Amygdala (tissue), 56 donors: ENCODE results near the gene ZNF544.

Experiments
- DNase-seq, 56 donors: peaks; one replicate each; lab custom pipeline; 2025; lab: John Stamatoyannopoulos, UW

Gene ZNF544

DNA sequence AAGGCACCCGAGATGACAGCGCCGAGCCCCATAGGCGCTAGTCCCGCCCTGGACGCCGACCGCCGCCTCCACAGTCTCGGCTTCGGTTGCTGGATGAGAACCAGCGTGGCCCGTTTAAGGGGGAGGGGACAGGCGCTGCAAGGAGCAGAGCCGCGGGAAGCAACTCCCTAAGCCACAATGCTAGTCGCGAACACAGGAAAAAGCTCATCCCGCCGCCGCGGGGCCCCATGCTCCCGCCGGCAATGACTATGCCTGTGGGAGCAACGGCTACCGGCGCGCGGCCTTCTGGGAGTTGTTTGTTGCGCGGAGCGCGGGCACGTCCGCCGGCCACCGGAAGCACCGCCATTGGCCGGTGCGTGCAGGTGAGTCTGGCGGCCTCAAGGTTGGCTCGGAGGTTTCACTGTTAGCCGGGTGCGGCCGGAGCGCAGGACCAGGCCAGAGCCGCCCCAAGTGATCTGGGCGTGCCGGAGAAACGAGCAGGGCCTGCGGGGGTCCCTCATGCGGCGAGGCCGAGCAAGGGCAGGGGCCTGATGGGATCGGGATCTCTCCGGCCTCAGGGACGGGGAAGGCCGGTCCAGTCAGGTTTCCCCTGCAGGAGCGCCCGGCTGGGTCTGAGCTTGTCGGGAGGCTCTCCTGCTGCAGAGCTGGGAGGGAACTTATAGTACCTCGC lies at the start of gene ZNF544:
Gene ZNF544 (plus strand): TSS at position 330 of the 670 bp plus-strand sequence. CDS start 15,110 bp downstream, outside the sequence.
- DNase-seq = peak in 52 of 56 donors; percentile 1 to 82 (median 52)

DNA sequence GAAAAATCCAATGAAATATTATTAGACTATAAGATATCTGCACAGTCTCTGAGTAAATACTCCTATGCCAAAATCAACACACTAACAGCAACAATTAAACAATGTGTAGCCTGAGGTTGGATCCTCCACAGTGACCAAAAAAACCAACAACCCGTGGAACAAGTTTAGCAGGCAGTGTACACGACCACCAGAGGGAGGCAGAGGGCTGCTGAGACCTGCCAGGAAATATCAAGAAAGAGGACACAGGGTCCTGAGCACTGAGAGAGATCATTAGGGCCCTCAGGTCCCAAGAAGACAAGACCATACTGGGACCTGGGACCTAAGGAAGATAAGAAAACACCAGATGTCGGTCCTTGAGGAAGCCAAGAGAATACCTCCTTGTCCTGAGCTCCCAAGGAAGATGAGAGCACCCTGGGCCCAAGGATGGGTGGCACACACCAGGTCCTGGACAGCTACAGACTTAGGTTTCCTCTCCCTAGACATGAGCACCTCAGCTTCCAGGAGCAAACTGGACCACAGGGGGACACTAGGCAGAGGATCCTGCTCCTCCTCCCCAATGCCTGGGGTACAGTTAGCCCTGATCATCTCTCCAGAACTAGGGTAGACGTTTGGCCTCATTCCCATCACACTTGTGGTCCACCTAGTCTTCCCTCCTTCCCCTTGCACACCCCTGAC lies 46.7 kb upstream of the ZNF544 start:
- DNase-seq = peak in 7 of 56 donors; percentile 1 to 13 (median 2)

DNA sequence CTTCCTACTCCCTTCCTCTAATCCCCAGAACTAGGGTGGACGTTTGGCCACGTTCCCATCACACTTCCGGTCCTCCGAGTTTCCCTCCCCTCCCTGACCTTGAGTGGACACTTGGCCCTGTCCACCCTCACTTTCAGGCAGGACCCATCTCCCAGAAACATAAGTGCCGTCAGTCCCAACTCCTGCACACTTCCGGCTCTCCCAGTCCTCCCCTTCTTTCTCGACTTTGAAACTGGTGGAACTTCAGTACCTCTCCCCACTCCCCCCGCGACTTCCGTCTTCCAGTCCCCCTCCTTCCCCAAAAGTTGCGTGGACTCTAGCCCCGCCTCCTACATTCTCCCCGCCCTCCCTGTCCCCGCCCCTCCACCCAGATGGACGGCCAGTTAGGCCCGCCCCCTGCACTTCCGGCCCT lies 46.1 kb upstream of the ZNF544 start:
- DNase-seq = peak in 3 of 56 donors; percentile 37 to 88 (median 80)

DNA sequence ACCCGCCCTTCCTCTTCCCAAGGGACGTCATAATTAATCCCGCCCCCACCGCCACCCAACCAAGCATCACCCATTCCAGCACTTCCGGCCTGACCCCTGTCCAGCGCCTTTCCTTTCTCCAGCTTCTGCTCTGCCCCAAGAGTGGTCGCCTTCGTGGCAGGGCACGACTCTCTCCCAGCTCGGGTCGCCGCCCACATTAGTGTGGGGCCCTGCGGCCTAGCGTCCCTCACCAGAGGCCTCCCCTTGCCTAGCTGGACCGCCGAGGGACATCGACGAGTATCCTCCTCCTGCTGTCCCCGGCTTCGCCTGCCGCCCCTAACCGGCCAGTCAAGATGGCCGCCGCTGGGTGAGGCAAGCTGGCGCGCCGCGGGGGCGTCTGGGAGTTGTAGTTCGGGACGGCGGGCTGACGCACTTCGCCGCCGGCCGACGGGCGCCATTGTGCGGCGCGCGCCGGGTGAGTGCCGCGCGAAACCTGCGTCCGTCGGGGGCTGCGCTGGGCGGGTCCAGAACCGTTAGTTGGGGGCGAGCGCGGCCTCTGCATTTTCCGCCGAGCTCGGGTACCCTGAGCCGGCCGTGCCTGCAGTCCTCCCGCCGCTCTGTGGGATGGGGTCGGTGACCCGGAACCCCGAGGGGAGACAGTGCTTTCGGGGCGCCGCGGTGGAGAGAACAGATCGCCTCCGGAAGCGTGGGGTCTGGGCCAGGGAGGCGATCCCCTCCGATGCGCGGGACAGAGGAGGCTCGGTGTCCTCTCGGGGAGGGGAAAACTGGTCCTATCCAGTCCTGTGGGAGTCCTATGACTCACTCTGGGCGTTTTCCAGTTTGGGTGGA lies 45.5 kb upstream of the ZNF544 start, which contains the start of gene ZNF274:
Gene ZNF274 (plus strand): TSS at position 73 of the 828 bp plus-strand sequence. CDS start 905 bp downstream, outside the sequence.
- DNase-seq = peak; percentile 50 to 94 (median 84)

DNA sequence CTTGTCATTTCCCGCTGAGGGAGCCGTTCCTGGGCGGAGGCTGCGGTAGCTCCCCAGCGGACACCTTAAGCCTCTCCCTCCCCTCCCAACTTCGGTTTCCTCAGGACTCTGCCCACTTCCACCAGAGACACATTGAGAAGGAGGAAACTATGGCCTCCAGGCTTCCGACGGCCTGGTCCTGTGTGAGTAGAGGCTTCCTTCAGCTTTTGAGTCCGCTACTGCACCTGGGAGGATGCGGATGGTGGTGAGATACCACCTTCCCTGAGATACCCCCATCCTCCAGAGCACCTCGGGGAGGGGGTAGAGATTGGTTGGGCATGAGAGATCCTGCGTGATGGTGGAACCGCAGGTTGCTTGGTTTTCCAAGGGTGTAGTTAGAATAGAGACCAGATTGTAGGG lies 44.9 kb upstream of the ZNF544 start:
- DNase-seq = peak in 2 of 56 donors; percentile 5 to 20

DNA sequence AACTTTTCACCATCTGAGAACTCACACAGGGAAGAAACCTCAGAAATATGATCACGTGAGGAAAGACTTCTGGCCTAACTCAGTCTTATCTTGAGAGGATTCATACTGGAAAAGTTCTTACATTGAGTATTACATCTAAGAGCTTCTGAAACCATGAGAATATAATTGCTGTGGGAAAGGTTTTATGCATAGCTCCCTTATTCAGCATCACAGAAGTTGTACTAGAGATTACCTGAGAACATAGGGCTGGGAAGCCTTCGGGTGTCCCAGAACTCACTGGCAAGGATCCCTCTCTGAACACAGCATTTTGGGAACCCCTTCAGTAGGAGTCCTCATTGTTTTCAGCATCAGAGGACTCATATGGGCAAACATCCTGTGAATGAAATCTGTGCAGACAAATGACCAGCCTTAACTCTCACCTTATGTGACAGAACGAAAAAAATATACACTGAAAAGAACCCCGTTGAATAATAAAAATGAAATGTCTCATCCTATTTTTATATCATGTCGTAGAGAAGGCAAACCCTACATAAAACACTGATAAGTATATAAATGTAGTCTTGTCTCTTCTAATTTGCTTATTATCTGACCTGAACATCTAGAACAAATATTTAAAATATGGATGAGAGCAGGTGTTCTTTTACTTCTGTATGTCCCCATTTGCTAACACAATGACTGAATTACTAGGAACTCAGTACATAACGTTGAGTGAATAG lies 31.7 kb upstream of the ZNF544 start:
- no peak for DNase-seq

DNA sequence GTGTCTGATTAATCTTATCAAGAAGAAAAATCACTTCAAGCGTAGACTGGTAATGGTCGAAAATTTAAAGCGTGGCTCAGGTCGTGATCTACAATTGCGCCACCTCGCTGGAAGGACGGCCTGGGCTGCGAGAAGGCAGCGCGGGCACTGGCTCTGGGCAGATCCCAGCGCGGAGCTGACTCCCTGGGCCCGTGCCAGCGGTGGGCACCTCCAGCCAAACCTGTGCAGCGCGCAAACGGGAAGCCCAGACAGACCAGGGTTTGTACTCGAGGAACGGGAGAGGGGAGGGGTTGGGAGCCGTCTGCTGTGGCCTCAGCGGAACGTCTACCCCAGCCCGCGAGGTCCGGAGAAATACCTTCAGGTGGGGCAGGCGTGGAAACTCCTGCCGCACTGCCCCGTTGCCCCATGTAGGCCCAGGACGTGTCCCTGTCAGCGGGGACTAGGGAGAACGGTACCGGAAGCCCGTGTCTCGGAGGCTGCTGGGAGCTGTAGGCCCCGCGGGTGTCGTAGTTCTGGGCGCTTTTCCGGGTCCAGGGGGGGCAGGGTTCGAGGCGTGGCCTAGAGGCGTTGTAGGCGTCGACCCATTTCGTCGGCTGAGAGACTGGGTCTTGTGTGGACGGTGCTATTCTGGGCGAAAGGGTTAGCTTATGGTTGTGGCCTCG lies 24.8 kb upstream of the ZNF544 start:
- no peak for DNase-seq

DNA sequence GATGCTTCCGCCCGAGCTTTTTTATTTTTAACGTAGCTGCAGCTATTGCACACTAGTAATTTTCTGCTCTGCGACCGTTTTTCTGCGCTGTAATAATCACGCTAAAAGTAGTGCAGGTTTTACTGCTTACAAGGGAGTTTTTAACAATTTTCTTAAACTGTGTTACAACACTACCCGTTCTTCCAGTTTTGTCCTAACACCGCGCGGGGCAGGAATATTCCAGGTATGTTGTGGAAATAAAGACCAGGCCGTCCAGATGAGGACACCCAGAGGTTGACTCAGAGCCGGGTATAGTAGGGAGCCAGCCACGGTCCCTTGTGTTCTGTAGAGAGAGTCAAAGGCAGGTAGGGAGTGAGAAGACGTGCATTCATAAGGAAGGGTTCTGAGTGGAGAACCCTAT lies 24.1 kb upstream of the ZNF544 start:
- no peak for DNase-seq

DNA sequence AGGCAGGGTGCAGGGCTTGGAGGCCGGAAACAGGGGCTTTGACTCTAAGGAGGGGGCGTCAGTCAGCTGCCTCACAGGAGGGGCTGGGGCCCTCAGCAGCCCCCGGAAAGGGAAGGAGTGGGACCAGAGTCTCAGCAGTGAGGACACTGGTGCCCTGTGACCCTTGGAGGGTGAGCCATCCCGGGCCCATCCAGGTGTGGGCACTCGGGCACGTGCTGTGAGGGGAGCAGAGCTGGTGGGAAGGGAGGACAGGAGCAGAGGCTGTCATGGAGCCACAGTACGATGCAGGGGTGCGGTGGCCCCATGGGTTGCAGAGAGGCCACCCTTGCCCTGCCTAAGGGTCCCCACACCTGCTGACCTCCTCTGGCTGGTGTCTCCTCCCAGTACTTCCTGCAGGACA lies 19.1 kb upstream of the ZNF544 start:
- DNase-seq = no peak

DNA sequence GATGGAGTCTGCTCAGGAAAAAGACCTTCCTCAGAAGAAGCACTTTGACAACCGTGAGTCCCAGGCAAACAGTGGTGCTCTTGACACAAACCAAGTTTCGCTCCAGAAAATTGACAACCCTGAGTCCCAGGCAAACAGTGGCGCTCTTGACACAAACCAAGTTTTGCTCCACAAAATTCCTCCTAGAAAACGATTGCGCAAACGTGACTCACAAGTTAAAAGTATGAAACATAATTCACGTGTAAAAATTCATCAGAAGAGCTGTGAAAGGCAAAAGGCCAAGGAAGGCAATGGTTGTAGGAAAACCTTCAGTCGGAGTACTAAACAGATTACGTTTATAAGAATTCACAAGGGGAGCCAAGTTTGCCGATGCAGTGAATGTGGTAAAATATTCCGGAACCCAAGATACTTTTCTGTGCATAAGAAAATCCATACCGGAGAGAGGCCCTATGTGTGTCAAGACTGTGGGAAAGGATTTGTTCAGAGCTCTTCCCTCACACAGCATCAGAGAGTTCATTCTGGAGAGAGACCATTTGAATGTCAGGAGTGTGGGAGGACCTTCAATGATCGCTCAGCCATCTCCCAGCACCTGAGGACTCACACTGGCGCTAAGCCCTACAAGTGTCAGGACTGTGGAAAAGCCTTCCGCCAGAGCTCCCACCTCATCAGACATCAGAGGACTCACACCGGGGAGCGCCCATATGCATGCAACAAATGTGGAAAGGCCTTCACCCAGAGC lies 16.2 kb upstream of the ZNF544 start:
- no peak for DNase-seq

DNA sequence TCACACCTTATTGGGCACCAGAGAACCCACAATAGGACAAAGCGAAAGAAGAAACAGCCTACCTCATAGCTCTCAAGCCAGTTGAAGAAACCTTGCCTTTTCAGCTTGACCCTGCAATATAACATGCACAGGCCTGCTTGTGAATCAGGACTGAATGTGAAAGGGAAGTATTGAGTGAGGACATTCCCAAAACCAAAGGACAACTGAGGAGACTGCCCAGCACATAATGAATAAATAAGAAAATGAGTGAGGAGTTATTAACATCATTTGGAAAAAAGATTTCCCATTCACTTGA lies 15.7 kb upstream of the ZNF544 start:
- no peak for DNase-seq

DNA sequence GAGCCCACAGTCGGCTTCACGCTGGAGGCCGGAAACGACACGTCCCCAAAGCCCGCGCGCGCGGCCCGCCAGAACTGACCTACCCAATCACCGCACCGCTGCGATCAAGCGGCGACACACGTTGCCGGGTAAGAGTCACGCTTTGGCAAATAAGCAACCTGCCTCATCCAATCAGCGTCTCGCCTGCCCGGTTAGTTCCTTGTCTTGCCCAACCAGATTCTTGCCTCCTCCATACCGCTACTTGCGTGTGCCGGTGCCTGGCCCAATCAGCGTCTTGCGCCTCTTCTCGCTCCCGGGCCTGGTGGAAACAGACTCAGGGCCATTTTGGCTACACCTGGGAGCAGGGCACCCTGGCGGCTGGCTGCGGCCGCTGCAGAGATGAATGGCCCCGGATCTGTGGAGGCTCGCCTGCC lies 11.6 kb upstream of the ZNF544 start:
- DNase-seq = no peak

DNA sequence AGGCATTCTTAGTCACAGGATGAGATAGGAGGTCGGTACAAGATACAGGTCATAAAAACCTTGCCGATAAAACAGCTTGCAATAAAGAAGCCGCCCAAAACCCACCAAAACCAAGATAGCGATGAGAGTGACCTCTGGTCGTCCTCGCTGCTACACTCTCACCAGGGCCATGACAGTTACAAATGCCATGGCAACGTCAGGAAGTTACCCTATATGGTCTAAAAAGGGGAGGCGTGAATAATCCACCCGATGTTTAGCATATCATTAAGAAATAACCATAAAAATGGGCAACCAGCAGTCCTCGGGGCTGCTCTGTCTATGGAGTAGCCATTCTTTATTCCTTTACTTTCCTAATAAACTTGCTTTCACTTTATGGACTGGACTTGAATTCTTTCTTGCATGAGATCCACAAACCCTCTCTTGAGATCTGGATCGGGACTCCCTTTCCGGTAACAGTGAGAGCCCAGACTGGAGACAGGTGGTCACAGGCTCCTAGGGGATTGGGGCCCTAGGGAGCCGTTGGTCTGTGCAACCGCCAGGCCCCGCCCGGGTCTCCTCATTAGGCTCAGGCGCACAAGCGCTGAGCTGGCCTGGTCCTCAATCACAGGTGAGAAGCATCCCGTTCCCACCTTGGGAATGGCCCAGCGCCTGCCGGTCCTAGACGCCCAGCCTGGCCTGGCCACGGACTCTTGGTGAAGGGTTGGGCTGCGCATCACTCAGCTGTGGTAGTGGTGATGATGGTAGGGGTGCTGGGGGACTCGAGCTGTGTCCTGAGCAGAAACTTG lies 10.9 kb upstream of the ZNF544 start:
- no peak for DNase-seq

DNA sequence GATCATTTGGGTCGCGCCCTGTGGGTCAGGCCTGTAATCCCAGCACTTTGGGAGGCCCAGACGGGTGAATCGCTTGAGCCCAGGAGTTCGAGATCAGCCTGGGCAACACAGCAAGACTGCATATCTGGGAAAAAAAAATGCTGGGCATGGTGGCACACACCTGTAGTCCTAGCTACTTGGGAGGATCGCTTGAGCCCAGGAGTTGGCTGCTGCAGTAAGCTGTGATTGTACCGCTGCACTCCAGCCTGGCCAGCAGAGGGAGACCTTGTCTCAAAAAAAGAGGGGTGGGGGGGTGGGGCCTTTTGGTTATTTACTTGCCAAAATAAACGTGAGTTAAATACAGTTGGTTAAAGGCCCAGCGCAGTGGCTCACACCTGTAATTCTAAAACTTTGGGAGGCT lies 9.8 kb upstream of the ZNF544 start:
- DNase-seq = no peak

DNA sequence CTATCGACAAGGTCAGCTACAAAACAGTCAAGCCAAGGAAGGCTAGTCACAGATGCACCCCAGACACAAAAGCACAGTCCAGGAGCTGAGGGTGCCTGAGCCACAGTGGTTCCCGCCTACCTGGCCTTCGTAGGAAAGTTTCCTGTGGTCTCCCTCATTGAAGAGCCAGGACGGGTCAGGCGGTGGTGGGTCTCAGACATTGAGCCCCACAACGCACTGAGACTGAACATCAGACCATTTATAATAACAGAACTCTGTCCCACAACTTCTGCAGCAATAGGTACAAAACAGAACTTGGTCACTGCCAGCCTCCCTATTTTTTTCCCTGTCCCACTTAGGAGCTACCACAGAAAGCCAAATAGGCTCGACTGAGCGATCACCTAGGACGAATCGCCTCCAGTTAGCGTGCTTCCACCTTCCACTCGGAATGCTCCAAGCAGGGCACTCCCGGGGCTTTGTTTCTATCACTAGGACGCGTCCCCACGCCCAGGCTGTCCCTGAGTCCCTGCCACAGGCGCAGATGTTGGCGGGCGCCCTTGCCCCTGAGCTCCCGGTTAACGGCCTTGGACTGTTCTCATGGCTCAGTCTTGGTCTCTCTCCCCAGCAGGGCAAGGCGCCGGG lies 640 bp upstream of the ZNF544 start:
- peak in 1 of 56 donors; percentile 15 for DNase-seq

DNA sequence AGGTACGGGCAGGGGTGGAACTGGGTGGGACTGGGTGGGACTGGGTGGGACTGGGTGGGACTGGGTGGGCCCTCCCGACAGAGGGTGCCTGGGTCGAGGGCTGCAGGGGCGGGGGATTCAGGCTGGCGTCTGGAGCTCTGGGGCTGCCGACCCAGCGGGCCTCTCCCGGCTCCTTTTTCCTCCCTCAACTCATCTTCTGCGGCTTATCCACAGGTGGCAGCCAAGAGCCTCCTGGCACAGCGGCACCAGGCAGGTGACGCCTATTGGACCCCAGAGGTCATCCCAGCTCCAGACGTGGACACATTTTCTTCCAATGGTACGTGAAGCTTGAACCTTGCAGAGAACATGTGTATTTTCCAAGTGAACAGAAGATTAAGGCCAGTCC lies 533 bp downstream of the ZNF544 start:
- peak in 22 of 56 donors; percentile 2 to 49 (median 22) for DNase-seq

DNA sequence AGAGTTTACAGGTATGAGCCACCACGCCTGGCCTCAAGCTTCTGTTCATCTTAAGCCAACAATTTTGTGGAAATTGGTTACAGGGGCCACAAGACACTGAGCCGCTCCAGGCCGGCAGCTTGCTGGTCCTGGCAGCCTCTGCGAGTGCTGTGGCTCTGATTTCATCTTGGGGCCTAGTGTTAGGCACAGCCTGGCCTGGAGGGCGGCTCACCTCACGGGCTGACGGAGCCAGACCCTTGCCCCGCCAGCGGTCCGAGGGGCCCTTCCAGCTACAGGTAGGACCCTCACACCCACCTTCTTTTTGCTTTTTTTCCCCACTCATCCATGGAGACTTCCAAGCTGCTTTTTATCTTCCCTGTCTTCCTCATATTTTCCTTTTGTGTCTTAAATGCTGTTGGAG lies 8.6 kb downstream of the ZNF544 start:
- no peak for DNase-seq

DNA sequence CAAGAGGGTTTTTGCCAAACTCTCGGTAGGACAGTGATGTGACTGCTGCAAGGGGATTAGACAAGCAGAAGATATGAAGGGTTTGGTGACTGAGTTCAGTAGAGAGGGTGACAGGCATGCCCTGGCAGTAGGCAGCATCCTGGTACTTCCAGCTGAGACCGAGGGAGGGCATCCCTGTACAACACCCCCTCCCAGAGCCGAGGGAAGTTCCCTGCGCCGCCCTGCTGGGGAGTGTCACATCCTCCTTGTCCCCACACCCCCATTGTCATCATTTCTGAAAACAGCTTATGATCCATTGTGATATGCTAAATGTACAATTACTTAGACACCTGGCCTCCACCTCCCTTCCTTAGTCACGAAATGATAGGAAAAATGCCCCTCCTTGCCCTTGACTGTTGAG lies 14.6 kb downstream of the ZNF544 start:
- no peak for DNase-seq
